Measurements from ENCODE around the gene LYVE1. TPM values are rescaled to one million over a fixed set of nuclear protein-coding genes. Genes with fewer than 3 reads are reported as not detected.

Gene LYVE1
- total RNA-seq, 1 donor, result not detected

- H3K4me2 ChIP-seq (ENCODE audit: insufficient read depth, low read length), result no peak overlapping the region
- no peak overlapping the region for H2AFZ ChIP-seq (ENCODE audit: low read length)
- H3K27me3 ChIP-seq (ENCODE audit: insufficient read depth, low read length), result no peaks in the 10 kb centered on the region
- H3K4me3 ChIP-seq (ENCODE audit: insufficient read depth, low read length), result no peak overlapping the region
- H3K27ac ChIP-seq (ENCODE audit: low read depth, low read length), result no peak overlapping the region
- peaks cover 39% of the 10 kb centered on the region for H3K4me1 ChIP-seq (ENCODE audit: insufficient read depth, low read length)
- no peaks in the 10 kb centered on the region for H4K20me1 ChIP-seq (ENCODE audit: insufficient read depth, low read length)
- peaks cover 14% of the 10 kb centered on the region for H3K36me3 ChIP-seq (ENCODE audit: insufficient read depth, low read length)
- TF ChIP-seq CTCF (IDR thresholded peaks at IDR 0.05; ENCODE audit: extremely low read depth, low read depth, low read length), result no peak
- peaks cover 69% of the 10 kb centered on the region for H3K79me2 ChIP-seq (ENCODE audit: insufficient read depth, low read length)
- H3K9me3 ChIP-seq (ENCODE audit: low read depth, low read length), result no peaks in the 10 kb centered on the region
- no peak for DNase-seq (ENCODE audit: insufficient read length, low spot score, missing footprints)
These were observed 30.9 kb downstream of the LYVE1 start for GRCh38 chr11:10537600-10537999.

- no peak overlapping the region for H3K27ac ChIP-seq (ENCODE audit: low read depth, low read length)
- peaks cover 26% of the 10 kb centered on the region for H3K36me3 ChIP-seq (ENCODE audit: insufficient read depth, low read length)
- no peaks in the 10 kb centered on the region for H4K20me1 ChIP-seq (ENCODE audit: insufficient read depth, low read length)
- peaks cover 56% of the 10 kb centered on the region for H3K79me2 ChIP-seq (ENCODE audit: insufficient read depth, low read length)
- no peaks in the 10 kb centered on the region for H3K9me3 ChIP-seq (ENCODE audit: low read depth, low read length)
- TF ChIP-seq CTCF (IDR thresholded peaks at IDR 0.05; ENCODE audit: extremely low read depth, low read depth, low read length), result no peak
- no peak overlapping the region for H3K4me3 ChIP-seq (ENCODE audit: insufficient read depth, low read length)
- no peak overlapping the region for H2AFZ ChIP-seq (ENCODE audit: low read length)
- H3K4me1 ChIP-seq (ENCODE audit: insufficient read depth, low read length), result peaks cover 43% of the 10 kb centered on the region
- DNase-seq (ENCODE audit: insufficient read length, low spot score, missing footprints), result no peak
- H3K27me3 ChIP-seq (ENCODE audit: insufficient read depth, low read length), result no peaks in the 10 kb centered on the region
- no peak overlapping the region for H3K4me2 ChIP-seq (ENCODE audit: insufficient read depth, low read length)
These were observed 34.1 kb downstream of the LYVE1 start for GRCh38 chr11:10534316-10534715.

- Histone ChIP-seq H3K4me2 (ENCODE audit: insufficient read depth, low read length) (no peak overlapping the region), H3K27ac (ENCODE audit: low read depth, low read length) (no peak overlapping the region), H3K27me3 (ENCODE audit: insufficient read depth, low read length) (no peaks in the 10 kb centered on the region), H2AFZ (ENCODE audit: low read length) (no peak overlapping the region), H3K4me1 (ENCODE audit: insufficient read depth, low read length) (peaks cover 44% of the 10 kb centered on the region), H3K79me2 (ENCODE audit: insufficient read depth, low read length) (peaks cover 49% of the 10 kb centered on the region), H3K9me3 (ENCODE audit: low read depth, low read length) (no peaks in the 10 kb centered on the region), H3K4me3 (ENCODE audit: insufficient read depth, low read length) (no peak overlapping the region), H3K36me3 (ENCODE audit: insufficient read depth, low read length) (peaks cover 31% of the 10 kb centered on the region), H4K20me1 (ENCODE audit: insufficient read depth, low read length) (no peaks in the 10 kb centered on the region)
- DNase-seq (ENCODE audit: insufficient read length, low spot score, missing footprints), result no peak
- TF ChIP-seq CTCF (IDR thresholded peaks at IDR 0.05; ENCODE audit: extremely low read depth, low read depth, low read length), result no peak
These were observed 35.1 kb downstream of the LYVE1 start for GRCh38 chr11:10533323-10533722.

GRCh38 chr11:10532526-10532925 is 35.9 kb downstream of the LYVE1 start:
- no peaks in the 10 kb centered on the region for H3K9me3 ChIP-seq (ENCODE audit: low read depth, low read length)
- no peak overlapping the region for H3K4me2 ChIP-seq (ENCODE audit: insufficient read depth, low read length)
- no peak for TF ChIP-seq CTCF (IDR thresholded peaks at IDR 0.05; ENCODE audit: extremely low read depth, low read depth, low read length)
- peaks cover 31% of the 10 kb centered on the region for H3K36me3 ChIP-seq (ENCODE audit: insufficient read depth, low read length)
- H3K79me2 ChIP-seq (ENCODE audit: insufficient read depth, low read length), result peaks cover 41% of the 10 kb centered on the region
- H3K4me1 ChIP-seq (ENCODE audit: insufficient read depth, low read length), result peaks cover 44% of the 10 kb centered on the region
- H3K4me3 ChIP-seq (ENCODE audit: insufficient read depth, low read length), result no peak overlapping the region
- DNase-seq (ENCODE audit: insufficient read length, low spot score, missing footprints), result no peak
- H3K27ac ChIP-seq (ENCODE audit: low read depth, low read length), result no peak overlapping the region
- H4K20me1 ChIP-seq (ENCODE audit: insufficient read depth, low read length), result no peaks in the 10 kb centered on the region
- H2AFZ ChIP-seq (ENCODE audit: low read length), result no peak overlapping the region
- no peaks in the 10 kb centered on the region for H3K27me3 ChIP-seq (ENCODE audit: insufficient read depth, low read length)
